ENCODE data around the gene TPST2.
"Not testable (repeated sequence)": the region's sequence is repeated elsewhere in the genome, so short reads cannot be mapped to it uniquely, and the experiment has no call there.

Gene TPST2

GRCh38 chr22:26528518-26528917, 61.4 kb downstream of the TPST2 start:
- DNase-seq: not testable (repeated sequence)

GRCh38 chr22:26527574-26528465, 62.1 kb downstream of the TPST2 start:
- no peak for DNase-seq

DNA sequence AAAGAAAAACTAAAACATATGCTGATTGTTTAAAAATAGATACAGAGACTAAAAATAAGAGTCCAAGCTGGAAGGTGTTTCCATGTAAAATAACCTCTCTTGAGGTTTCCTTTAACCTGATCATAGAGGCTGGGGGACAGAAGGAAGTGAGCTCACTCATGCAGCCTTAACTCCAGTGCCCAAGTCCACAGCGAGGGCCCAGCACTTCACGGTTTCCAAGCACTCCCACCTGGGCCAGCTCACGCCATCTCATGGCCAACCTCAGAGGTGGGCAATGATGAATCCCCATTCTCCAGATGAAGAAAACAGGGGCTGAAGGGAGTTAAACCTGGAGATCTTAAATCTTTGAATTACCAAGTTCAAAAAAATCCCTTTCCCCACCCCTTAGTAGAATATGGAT, 62.8 kb downstream of the TPST2 start:
- no peak for DNase-seq

- DNase-seq: no peak
Observed at GRCh38 chr22:26525946-26526564, 63.9 kb downstream of the TPST2 start.

DNA sequence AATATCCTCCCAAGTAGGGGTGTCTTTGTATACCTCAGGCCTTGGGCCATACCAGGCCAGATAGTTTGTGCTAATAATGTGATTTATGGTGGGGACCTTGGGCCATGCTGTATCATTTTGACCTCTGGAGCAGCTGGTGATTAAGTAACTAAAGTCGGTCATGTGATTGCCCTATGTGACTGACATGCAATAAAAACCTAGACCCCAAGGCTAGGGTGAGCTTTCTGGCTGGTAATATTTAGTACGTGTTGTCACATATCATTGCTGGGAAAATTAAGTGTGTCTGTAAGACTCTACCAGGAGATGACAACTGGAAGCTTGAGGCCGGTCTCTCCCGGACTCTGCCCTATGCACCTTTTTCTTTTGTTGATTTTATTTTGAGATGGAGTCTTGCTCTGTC, 65.1 kb downstream of the TPST2 start:
- DNase-seq: no peak

DNA sequence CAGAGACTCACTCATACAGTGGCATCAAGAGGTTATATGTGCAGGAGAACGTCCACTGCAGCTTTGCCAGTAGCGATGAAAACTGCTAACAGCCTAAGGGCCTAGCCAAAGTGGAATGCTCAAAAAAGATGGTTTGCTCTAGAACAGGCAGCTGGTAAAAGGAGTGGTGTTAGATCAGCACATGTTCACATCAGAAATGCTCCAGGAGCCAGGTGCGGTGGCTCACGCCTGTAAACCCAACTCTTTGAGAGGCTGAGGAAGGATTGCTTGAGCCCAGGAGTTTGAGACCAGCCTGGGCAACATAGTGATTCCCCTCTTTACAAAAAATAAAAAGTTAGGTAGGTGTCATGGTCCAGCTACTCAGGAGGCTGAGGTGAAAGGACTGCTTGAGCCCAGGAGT, 67.3 kb downstream of the TPST2 start:
- no peak for DNase-seq

DNA sequence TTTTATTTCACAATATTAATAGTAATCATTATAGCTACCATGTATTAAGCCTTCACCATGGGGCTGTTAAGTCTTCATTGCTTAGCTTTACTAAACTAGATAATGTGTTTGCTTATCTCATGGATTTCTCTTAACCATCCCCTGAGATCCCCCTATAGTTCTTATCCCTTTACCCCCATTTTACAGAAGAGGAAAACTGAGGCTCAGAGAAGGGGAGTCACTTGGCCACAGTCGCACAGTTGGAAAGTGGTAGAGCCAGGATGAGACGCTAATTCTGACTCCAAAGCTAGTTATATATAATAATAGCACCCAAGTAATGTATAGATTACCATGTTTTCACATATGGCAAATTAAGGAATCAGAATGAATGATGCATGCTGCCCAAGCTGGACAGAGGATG, 67.9 kb downstream of the TPST2 start:
- DNase-seq: no peak

DNA sequence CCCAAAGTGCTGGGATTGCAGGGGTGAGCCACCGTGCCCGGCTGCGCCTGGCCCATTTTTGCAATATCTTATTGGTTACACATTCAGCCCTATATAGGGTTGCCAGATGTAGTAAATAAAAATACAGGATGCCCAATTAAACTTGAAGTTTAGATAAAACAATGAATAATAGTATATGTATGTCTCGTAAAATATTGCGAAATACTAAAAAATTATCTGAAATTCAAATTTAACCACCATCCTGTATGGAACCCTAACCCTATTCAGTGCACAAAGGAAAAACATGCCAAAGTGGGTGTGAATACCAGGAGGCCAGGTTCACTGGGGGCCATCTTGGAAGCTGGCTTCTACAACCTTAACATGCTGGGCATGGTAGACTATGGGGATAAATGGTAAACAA, 72.5 kb downstream of the TPST2 start:
- DNase-seq: no peak

GRCh38 chr22:26516503-26516902, 73.4 kb downstream of the TPST2 start:
- peak in 1 of 5 experiments; percentile 13 for DNase-seq

GRCh38 chr22:26515931-26516330, 74.0 kb downstream of the TPST2 start:
- DNase-seq: no peak

DNA sequence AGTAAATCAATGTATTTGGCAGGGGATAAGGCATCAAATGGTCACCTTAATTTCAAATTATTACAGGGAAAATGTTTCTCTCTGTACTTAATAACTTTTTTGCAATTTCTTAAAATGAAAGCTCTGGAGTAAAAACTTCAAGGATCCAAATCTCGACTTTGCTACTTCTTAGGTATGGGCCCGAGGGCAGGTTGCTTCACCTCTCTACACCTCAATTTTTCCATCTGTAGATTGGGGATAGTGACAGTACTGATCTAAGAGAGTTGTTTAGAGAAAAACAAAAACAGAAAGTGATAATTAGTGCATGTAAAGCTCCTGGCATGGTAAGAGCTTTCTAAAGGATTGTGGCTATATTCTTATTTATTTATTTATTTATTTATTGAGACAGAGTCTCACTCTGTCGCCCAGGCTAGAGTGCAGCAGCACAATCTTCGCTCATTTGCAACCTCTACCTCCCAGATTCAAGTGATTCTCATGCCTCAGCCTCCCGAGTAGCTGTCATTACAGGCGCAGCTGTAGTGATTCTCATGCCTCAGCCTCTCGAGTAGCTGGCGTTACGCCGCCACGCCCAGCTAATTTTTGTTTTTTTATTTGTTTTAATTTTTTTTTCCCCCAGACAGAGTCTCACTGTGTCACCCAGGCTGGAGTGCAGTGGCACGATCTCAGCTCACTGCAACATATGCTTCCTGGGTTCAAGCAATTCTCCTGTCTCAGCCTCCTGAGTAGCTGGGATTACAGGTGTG, 75.3 kb downstream of the TPST2 start:
- DNase-seq: no peak

GRCh38 chr22:26513838-26514237, 76.1 kb downstream of the TPST2 start:
- no peak for DNase-seq

DNA sequence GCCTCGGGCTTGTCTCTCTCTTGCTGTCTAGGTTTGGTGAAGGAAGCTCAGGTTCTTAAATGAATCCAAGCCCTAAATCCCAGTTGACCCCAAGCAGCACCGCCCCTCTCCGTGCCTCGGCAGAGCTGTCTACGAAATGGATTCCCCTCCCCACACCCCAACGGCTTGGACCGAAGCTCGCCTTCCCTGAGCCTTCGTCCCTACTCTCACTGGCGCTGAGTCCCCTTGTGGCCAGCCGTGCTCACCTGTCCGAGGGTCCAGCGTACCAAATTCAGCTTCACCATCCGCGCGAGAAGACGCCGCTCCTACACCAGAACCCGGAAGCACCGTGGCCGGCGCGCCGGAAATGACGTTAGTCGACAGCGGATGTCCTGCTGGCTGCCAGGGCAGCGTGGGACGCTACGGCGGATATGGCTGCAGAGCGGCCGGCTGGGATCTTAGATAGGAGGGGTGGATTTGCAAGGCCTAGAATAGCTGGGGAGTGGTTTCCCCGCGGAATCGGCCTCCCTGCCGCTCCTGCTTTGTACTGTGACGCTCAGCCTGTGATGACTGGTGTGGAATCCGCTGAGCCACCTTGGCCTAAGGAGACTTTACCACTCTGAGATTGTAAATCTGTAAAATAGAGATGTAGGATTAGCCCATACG, 77.7 kb downstream of the TPST2 start, which contains the start of gene TFIP11:
Gene TFIP11, minus strand, starts transcription at position 325 of the 645 bp plus-strand sequence. CDS start 2,201 bp downstream, outside the sequence.
- peak; percentile 76 to 93 (median 86) for DNase-seq

GRCh38 chr22:26508148-26508547, 81.8 kb downstream of the TPST2 start:
- DNase-seq: no peak

DNA sequence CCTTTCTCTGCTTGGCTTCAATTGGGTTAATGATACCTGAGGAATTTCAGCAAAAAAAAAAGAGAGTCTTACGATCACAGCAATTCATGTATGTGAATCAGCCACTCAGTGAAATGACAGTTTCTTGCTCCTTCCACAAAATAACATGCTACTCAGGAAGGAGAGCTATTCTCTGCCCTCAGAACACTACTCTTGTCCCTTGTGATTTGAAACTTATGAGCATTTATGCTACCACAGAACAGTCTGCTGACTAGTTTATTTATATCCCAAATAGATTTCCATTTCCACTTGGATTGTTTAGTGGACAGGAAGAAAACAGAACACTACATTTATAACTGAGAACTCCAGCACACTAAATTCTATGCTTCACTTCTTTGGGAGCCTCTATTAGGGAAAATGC, 86.2 kb downstream of the TPST2 start:
- no peak for DNase-seq

DNA sequence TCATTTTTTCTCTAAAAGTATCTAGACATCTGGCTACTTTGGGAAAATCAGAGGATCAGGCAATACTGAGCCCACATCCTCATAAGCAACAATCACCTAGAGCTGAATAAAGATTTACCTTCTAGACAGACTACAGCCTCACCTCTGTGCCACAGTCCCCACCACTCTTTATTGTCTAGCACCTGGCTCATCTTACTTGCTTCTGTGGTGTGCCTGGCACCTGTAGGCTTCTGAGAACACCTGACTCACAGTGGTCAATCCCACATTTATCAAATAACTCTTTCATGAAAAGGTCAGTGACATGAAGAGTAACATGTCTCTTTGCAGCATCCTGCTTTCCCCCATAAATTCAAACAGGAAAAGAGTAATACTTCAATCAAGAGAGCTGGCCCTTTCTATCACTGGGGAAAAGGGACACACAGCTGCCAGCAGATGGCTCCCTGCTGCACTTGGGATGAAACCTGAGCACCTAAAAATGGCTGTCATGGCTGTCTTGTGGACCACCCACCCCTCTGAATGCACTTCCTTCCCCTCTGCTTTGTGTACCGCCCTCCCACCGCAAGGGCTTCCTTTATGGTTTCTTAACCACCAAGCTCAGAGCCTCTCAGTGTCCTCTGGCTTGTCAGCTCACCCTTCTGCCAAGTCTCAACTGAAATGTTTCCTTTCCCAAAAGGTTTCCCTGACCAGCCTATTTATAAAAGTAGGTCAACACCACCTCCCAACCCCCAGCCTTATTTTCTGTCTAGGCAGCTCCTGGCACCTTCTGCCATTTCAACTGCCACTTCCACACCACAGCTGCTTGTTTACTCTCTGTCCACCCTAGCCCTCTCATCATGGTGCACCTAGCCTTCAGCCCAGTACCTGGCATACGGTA, 87.0 kb downstream of the TPST2 start:
- peak in 3 of 5 experiments; percentile 40 to 90 (median 75) for DNase-seq

GRCh38 chr22:26501996-26502395, 87.9 kb downstream of the TPST2 start:
- no peak for DNase-seq

DNA sequence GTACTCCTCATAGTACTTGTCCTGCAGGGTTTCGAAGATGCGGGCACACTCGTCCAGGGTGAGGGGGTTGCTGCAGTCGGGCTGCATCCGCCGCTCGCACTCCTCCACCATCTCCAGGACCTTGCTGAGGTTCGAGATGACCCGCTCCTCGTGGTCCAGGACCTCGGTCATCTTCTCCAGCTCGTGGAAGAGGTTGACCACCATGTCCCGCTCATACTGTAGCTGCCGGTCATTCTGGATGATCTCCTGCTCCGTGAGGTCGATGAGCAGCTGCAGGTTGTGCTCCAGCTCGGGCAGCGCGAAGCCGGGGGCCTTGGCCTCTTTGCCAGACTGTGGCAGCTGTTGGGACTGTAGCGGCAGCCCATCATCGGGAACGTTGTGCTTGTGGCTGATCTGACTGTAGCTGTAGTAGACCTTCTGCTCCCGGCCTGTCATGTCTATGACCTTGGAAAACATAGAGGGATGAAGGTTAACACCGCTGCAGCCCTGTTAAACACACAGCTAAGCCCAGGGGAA, 90.7 kb downstream of the TPST2 start:
- DNase-seq: no peak

DNA sequence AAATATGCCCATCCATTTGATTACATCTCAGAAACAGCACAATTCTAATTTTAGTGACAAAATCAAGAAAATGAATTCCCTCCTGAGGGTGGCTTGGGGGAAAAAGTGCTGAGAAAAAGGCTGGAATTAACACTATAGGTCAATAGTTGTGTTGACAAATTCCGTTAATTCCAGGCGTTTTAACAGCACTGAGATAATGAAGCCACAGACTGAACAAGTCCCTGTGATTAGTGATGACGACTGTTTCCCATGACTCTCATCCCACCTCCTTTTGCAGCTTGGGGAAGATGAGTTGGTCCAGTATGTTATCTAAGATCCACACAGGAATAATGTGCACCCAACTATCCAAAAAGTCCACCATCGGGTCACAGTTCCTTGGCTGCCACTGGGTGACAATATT, 93.5 kb downstream of the TPST2 start:
- no peak for DNase-seq

GRCh38 chr22:26494506-26494905, 95.4 kb downstream of the TPST2 start:
- no peak for DNase-seq

DNA sequence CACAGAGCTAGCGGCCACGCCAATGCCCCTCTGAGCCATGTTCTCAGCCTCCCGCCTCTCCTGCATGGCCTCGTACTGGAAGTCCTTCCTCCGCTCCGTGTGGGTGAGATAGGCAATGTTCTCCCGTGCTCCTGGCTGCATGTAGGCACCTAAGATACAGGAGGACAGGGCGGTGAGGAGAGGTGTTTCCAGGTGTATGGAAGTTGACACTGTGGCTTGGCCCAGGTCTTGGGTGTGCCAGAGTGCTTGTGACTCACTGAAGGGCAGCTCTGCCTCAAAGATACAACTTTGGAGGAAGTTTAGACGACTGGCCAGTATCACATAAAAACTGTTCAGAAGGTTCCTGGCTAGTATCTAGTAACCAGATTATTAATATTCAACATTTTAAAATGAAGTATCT, 97.7 kb downstream of the TPST2 start:
- no peak for DNase-seq

All from T-helper 2 cell (primary cell).